Astrocyte of the hippocampus (primary cell): Measurements from ENCODE around the gene EXOC3.
A peak's percentile ranks its signal among the peaks of the same experiment; 100 is the strongest.

Experiments used
- DNase-seq: peaks from one replicate; pipeline ENCODE4 v3.0.0; 2011; ENCODE audit warnings: low read depth, low spot score

The EXOC3 gene

DNA sequence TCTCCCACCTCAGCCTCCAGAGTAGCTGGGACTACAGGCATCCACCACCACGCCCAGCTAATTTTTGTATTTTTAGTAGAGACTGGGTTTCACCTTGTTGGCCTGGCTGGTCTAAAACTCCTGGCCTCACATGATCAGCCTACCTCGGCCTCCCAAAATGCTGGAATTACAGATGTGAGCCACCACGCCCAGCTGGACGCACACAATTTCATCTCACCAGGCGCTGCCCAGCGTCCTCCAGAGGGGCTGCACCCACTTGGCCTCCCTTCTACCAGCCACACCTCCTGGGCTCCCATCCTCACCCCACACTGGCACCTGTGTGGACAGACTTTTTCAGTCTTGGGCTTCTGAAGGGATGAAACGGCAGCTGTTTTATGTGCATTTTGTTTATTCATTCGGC is 3.8 kb upstream of the EXOC3 start:
- no peak for DNase-seq

DNA sequence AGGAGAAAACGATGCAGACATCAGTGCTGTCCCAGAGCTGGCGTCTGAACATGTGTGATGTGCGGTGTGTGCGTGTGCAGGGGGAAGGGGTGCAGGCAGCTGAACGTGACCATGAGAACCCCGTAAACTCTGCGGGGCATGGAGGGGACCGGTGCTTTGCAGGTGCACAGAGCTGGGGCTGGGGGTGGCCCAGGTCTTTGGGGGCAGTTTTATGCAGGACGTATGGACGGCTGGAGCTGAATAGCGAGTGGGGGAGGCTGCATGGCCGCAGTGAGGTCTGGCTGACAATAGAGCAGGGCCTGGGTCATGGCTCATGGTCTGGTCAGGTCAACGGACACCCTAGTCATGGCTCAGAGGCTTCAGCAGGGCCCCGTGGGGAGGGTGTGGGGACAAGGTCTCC is 3.3 kb upstream of the EXOC3 start:
- no peak for DNase-seq

DNA sequence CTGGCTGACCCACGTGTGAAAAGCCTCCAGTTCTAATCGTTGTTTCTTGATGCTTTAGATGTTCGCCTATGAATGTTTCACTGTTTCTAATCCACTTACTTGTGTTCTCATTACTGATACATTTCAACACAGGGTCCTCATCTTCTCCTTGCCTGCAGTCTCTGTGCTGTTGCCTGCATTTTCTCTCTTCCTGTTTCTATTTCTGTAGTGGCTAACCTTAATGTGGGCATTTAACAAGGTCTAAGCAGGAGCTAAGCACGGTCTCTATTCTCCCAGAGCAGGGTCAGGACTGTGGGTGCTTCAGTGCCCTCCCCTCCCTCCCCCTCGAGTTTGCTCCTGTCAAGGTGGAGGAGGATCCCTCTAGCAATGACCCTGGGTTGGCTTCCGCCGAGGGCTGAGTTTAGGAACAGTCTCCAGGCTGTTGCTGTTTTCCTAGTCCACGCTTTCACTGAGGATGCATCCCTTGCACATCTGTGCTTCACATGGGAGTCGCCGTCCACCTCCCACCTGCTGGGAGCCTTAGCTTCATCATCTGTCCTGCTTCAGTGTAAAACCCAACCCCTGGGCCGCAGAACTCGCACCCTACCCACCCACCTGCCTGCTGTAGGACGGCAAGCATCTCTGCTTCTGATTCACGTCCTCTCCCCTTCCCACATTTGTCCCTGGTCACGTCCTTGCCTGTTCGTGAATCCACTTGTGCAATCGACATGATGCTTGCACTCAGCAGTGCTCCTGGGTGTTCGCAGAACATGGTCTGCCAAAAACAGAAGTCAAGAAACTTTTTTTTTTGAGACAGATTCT is 2.4 kb upstream of the EXOC3 start:
- DNase-seq, result no peak

DNA sequence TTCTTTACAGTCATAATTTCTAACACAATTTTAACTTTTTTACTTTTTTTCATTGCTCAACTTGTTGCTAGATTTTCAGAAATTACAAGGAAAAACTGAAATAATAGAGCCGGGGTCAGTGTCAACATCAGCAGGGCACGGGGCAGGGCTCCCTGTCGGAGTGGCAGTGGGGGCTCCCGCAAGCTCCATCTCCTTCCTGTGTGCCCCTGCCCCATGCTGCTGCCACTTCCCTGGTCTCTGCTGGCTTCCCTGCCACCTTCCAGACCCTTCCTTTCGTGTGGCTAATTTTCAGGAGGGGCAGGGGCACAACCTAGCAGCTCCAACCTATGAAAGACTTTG is 1.0 kb upstream of the EXOC3 start:
- no peak for DNase-seq

DNA sequence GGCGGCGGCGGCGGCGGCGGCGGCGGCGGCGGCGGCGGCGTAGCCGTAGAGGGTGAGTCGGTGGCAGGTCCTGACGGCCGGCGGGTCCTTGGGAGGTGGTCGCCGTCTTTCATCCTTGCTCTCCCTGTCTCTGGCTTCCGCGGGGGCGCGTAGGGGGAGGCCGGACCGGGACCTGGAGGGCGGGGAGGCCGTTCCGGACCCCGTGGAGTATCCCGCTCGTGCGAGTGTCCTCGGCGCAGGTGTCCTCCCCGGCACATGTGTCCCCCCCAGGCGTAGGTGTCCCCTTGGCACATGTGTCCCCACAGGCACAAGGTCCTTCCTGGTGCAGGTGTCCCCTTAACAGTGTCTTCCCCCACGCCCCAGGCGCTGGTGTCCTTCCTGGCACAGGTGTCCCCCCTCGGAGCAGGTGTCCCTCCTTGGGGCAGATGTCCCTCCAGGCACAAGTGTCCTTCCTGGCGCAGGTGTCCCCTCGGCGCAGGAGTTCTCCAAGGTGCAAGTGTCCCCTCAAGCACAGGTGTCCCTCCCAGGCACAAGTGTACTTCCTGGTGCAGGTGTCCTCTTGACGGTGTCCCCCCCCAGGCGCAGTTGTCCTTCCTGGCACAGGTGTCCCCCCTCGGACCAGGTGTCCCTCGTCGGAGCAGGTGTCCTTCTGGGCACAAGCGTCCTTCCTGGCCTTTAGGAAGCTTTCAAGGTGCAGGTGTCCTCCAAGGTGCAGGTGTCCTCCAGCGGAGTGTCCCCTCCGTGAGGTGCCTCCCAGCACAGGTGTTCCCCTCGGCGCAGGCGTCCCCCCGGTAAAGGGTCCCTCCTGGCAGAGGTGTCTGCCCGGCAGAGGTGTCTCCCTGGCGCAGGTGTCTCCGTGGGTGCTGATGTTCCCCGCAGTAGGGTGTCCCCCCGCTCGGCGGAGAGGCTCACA is 519 bp downstream of the EXOC3 start:
- DNase-seq, result no peak

DNA sequence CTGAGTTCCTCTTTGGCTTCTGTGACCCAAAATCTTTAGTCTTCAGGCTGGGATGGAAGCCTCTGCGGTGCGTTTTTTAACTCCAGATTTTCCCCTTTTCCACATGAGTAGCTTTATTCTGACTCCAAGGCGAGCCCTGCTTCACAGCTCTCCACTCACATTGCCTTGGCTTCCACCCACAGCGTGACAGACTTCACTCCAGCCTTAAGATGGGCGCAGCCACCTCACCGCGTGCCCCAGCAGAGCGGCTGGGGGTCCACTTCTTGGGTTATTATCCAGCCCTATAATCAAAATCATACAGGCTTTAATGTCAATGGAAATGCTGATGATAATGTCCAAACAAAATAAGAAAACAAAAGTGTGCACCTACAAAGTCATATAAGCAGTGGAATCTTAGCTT is 1.2 kb downstream of the EXOC3 start:
- no peak for DNase-seq

DNA sequence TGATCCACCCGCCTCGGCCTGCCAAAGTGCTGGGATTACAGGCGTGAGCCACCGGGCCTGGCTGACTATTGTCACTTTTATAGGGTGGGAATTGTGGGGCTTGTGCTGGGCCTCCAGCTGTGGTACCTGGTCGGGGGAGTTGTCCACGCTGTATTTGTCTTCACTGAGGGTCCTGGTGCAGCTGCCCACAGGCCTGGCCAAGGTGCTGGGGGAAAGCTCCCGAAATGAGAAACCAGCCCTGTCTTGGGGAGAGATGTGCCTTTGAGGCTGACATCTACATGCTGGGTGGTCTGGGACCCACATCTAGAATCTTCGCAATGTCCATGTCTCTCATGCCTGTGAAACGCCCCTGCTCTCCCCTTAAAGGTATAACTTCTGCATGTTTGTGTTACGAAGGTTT is 2.6 kb downstream of the EXOC3 start:
- no peak for DNase-seq

DNA sequence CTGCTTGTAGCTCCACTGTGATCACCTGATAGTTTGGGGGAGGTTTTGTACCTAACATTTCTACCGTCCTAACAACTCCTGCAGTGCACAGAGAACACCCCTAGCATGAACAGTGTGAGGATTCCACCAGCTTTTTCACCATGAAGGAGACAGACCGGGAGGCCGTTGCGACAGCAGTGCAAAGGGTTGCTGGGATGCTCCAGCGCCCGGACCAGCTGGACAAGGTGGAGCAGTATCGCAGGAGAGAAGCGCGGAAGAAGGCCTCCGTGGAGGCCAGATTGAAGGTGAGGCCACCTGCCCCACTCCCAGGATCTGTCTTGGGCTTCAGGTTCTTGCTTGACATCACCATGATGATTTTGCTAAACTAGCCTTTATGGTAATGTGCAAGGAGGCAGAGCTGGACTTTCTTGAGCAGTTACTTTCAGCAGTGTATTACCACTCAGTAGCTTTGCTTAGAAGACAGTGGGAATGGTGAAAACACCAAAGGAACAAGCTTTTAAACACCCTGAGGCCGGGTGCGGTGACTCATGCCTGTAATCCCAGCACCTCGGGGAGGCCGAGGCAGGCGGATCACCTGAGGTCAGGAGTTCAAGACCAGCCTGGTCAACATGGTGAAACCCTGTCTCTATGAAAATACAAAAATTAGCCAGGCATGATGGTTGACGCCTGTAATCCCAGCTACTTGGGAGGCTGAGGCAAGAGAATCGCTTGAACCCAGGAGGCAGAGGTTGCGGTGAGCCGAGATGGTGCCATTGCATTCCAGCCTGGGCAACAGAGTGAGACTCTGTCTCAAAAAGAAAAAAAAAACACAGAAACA is 3.3 kb downstream of the EXOC3 start:
- no peak for DNase-seq

DNA sequence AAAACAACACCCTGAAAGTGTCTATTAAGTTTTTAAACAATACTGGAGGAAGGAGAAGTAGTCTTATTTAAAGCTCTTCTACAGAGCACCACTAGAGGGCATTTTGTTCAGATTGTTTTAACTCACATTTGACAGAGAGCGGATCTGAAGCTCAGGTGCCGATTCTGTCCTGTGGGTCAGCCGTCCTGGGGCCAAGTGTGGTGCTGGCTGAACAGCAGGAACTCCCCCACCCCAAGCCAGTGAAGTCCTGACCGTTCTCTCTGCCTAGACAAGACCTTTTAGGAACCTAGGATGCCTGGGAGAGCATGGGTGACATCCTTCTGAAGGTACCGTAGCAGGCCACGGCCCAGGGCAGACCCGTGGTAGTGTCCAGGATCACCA is 3.9 kb downstream of the EXOC3 start:
- DNase-seq, result peak; percentile 52

DNA sequence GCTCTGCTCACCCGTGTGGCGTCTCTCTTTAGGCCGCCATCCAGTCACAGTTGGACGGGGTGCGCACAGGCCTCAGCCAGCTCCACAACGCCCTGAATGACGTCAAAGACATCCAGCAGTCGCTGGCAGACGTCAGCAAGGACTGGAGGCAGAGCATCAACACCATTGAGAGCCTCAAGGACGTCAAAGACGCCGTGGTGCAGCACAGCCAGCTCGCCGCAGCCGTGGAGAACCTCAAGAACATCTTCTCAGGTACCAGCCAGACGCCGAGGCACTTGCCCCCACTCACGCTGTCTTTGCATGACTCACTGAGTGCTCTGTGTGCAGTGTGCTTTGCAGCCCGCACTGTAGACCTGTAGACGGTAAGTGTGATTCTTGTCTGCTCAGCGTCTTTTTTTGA is 4.5 kb downstream of the EXOC3 start:
- DNase-seq, result no peak

DNA sequence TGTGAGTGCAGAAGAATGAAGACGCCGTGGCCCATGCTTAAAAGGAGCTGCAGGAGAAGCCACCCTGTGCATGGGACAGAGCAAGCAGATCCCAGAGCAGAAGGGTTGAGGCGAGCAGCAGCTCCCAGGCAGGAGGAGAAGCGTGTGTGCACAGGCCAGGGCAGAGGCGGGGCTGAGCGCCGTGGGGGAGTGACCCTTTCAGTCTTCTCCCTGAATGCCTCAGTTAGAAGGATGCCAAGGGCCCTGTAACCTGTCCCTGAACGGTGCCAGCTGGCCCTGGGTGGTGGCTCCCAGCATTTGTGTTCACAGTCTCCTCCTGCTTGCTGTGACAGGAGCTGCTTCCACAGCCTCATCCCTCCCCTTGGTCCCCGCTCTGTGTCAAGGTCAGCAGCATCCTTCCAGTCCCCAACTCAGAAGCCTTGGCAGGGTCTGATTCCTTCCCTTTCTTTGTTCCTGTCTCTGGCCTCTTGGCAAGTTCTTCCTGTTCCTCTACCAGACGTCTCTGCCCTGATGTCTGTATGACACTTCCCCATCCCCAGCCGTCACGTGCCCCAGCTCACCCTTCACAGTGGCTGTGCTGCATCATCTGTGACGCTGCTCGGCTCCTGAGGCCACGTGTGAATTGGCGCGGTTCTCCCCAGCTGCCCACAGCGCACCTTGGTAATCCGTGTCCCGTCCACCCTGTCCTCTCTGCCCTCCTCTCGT is 5.2 kb downstream of the EXOC3 start:
- no peak for DNase-seq

DNA sequence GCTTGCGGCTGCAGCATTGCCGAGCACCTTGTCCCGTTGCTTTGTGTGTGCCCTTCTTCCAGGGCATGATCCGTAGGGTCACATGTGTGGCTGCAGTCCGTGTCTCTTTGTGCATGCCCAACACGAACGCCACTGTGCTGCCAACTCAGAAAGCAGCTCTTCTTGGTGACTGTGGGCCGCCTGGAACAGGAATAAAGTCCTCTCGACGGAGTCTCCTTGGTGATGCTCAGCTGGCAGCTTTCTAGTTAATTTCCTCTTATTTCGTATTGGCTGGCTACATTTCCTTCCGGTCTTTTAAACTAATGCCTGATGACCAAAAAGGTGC is 5.8 kb downstream of the EXOC3 start:
- DNase-seq, result no peak

DNA sequence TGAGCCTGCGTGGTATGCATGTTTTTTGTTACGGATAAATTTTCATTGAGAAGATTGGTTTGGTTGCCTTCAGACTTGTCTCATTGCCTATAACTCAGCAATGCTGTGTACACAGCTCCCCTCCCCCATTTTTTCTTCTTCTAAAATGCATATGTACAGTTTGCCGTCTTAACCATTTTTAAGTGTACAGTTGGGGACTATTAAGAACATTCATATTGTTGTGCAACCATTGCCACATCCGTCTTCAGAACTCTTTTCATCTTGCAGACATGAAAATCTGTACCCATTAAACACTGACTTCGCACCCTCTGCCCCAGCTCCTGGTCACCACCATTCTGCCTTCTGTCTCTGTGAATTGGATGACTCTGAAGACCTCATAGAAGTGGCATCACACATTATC is 6.2 kb downstream of the EXOC3 start:
- no peak for DNase-seq

DNA sequence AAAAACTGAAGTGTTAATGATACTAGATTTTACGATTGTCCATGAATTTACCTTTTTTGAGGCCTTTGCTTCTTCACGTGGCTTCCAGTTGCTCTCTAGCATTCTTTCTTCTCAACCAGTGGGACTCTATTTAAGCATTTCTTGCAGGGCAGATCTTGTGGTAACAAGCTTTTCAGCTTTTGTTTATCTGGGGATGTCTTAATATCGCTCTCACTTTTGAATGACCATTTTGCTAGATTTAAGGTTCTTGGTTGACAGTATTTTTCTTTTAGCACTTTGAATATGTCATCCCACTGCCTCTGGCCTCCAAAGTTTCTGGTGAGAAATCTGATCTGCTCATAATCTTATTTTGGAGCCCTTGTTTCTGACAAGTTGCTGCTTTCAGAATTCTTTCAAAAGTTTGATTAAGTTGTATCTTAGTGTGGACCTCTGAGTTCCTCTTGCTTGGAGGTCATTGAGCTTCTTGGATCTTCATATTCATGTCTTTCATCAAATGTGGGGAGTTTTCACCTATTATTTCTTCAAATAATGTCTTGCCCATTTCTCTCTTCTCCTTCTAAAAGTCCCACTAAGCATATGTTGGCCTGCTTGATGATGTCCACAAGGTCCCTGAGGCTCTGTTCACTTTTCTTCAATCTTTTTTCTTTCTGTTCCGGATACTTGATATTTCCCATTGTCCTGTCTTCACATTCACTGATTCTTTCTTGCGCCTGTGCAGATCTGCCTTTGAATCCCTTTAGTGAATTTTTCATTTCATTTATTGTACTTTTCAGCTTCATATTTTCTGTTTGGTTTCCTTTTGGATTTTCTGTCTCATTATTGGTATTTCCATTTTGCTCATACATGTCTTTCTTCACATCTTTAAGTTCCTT is 8.8 kb downstream of the EXOC3 start:
- no peak for DNase-seq

DNA sequence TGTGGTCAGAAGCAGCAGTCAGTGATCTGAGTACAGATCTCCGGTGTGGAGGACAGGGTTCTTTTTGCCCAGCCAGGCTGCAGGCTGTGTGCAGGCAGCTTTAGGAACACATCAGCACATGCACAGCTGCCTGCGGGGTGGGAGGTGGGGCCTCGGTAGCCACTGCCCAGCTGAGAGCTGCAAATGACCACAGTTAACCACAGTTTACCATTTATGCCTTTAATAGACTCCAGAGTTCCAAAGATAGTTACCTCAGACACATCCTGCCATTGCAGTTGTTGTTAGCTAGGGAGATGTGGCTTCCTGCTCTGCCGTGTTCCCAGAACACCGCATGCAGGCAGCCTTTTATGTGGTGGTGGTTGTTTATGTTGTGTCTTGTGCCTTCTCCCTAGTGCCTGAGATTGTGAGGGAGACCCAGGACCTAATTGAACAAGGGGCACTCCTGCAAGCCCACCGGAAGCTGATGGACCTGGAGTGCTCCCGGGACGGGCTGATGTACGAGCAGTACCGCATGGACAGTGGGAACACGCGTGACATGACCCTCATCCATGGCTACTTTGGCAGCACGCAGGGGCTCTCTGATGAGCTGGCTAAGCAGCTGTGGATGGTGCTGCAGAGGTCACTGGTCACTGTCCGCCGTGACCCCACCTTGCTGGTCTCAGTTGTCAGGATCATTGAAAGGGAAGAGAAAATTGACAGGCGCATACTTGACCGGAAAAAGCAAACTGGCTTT is 10.2 kb downstream of the EXOC3 start:
- no peak for DNase-seq

DNA sequence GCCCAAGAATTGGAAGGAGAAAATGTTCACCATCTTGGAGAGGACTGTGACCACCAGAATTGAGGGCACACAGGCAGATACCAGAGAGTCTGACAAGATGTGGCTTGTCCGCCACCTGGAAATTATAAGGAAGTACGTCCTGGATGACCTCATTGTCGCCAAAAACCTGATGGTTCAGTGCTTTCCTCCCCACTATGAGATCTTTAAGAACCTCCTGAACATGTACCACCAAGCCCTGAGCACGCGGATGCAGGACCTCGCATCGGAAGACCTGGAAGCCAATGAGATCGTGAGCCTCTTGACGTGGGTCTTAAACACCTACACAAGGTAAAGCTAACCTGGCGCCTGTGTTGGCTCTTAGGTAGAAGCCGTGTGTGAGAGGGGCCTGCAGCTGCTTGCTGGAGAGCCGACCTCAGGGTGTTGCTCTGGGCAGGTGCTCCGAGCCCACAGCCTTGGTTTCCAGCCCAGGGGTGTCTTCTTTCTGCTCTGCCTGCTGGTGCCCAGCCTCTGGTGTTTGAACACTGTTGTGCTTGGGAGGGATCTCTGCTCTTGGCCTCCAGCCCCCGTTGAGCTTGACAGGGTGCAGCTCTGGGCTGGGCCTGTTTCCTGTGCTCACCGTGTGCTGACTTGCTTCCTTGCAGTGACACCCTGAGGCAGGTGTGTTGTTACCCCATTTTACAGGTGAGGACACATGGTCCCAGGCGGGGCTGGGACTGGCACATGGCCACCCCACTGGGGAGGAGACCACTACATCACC is 10.9 kb downstream of the EXOC3 start:
- DNase-seq, result no peak

DNA sequence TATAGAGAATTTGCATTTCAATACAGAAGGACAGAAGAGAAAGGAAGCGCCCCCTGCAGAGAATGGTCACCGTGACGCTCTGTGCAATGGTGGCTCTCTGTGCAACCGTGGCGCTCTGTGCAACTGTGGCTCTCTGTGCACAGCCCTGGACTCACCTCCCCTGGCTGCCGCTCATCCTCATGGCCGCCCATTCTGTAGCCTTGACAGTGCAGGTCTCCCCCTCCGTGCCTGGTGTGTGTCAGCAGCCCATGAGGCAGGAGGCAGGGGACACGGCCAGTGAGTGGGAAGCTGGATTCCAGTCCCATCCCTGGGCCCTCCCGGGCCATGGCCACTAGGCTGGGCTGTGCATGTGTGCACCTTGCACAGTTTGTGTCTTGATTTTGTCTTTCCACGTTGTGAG is 12.0 kb downstream of the EXOC3 start:
- DNase-seq, result no peak

DNA sequence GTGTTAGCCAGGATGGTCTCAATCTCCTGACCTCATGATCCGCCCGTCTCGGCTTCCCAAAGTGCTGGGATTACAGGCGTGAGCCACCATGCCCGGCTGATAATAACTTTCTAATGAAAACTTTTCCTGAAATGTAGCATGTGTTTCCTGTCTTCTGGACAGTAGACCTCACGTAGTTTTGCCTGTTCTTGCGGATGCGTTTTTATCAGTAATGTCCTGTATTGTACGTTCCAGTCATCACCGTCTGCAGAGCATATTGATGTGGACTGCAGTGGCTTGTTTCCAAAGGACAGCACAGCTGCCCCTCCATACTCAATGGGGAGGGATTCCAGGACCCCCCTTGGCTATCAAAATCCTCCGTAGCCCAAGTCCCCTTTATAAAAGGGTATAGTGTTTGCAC is 12.8 kb downstream of the EXOC3 start:
- DNase-seq, result no peak
